NT2/D1 (cell line): ENCODE results near the gene PTPRN2.

ENCODE experiments used
- DNase-seq: peaks from one replicate; pipeline ENCODE4 v3.0.0-alpha.2; 2011; ENCODE audit warnings: low read depth, low spot score
- H3K27me3 ChIP-seq: 2 replicates; pipeline ENCODE4 v1.6.0; 2011; ENCODE audit warnings: mild to moderate bottlenecking; ENCODE audit not compliant: insufficient read length, insufficient read depth
- H3K36me3 ChIP-seq: 2 replicates; pipeline ENCODE4 v1.6.1; 2011; ENCODE audit warnings: mild to moderate bottlenecking, low read length, mixed read lengths; ENCODE audit not compliant: insufficient read depth, insufficient read length
- H3K4me1 ChIP-seq: 2 replicates; pipeline ENCODE4 v1.5.1; 2011; ENCODE audit not compliant: insufficient read depth, insufficient read length
- H3K4me3 ChIP-seq: 2 replicates; pipeline ENCODE4 v1.5.1; 2011; ENCODE audit warnings: low read depth; ENCODE audit not compliant: insufficient read length
- H3K9ac ChIP-seq: 2 replicates; pipeline ENCODE4 v1.6.0; 2011; ENCODE audit warnings: low read depth; ENCODE audit not compliant: insufficient read length
- H3K9me3 ChIP-seq: 2 replicates; pipeline ENCODE4 v1.5.1; 2011; ENCODE audit warnings: mild to moderate bottlenecking, low read length; ENCODE audit not compliant: insufficient read depth
- SUZ12 ChIP-seq: IDR thresholded peaks from 2 replicates; pipeline ENCODE4 v1.6.1; 2011; ENCODE audit not compliant: insufficient read length, insufficient read depth; ENCODE audit errors: extremely low read depth
- YY1 ChIP-seq: IDR thresholded peaks from 2 replicates; pipeline ENCODE4 v1.6.1; 2011; ENCODE audit not compliant: insufficient read length, insufficient read depth
- ZNF274 ChIP-seq: IDR thresholded peaks from 2 replicates; pipeline ENCODE4 v1.6.1; 2011; ENCODE audit warnings: mild to moderate bottlenecking, low read depth, low read length

Gene PTPRN2

DNA sequence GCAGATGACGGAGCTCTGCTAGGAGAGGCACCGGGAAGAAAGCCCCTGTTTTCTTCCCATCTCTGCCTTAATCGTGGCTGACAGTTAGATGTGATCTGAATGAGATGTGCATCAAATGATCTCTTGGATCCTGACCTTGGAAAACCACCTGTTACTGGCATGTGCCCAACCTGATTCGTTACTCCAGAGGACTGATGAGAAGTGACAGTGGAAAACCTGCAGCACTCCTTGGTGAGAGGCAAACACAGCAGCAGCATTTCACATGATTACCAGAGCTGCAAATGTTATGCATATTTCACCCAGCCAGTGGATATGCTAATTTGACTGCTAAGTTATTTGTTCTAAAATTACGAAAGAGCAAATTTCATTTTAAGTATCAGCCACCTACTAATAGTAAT, 95.3 kb downstream of the PTPRN2 start:
- H3K27me3 ChIP-seq, result peaks cover 7% of the 10 kb centered on the region
- H3K4me3 ChIP-seq, result no peak overlapping the region
- no peaks in the 10 kb centered on the region for H3K9me3 ChIP-seq
- no peak for DNase-seq
- H3K9ac ChIP-seq, result no peak overlapping the region
- TF ChIP-seq YY1 (no peak), ZNF274 (no peak), SUZ12 (no peak)
- no peaks in the 10 kb centered on the region for H3K36me3 ChIP-seq
- peaks cover 4% of the 10 kb centered on the region for H3K4me1 ChIP-seq

DNA sequence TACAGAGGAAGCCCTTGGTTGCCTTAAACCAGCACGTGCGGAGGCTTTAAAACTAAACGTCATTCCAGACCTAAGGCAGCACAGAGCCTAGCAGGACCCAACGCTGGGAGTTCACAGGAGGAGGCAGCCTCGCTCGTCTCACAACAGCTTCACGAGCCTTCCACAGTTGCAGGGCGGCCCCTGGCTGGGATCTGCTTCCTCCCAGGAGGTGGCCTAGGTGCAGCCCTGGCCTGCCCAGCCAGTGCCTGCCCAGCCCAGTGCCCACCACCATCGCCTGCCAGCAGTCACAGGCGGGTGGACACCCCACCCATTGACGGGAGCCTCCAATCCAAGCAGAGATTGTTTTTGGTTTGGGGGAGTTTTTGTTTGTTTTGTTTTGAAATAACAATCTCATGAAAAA, 96.5 kb downstream of the PTPRN2 start:
- H3K9me3 ChIP-seq, result no peaks in the 10 kb centered on the region
- H3K27me3 ChIP-seq, result peaks cover 7% of the 10 kb centered on the region

GRCh38 chr7:158490171-158490782, 97.3 kb downstream of the PTPRN2 start:
- Histone ChIP-seq H3K27me3 (peaks cover 7% of the 10 kb centered on the region), H3K4me3 (no peak overlapping the region), H3K36me3 (no peaks in the 10 kb centered on the region), H3K9me3 (no peaks in the 10 kb centered on the region), H3K9ac (no peak overlapping the region), H3K4me1 (peaks cover 4% of the 10 kb centered on the region)
- TF ChIP-seq ZNF274 (no peak), YY1 (no peak), SUZ12 (no peak)
- no peak for DNase-seq

More for the DNA sequence above, 96.5 kb downstream of the PTPRN2 start:
- Histone ChIP-seq H3K4me3 (no peak overlapping the region), H3K36me3 (no peaks in the 10 kb centered on the region), H3K4me1 (peaks cover 4% of the 10 kb centered on the region), H3K9ac (no peak overlapping the region)
- DNase-seq, result no peak
- TF ChIP-seq SUZ12 (no peak), ZNF274 (no peak), YY1 (no peak)

DNA sequence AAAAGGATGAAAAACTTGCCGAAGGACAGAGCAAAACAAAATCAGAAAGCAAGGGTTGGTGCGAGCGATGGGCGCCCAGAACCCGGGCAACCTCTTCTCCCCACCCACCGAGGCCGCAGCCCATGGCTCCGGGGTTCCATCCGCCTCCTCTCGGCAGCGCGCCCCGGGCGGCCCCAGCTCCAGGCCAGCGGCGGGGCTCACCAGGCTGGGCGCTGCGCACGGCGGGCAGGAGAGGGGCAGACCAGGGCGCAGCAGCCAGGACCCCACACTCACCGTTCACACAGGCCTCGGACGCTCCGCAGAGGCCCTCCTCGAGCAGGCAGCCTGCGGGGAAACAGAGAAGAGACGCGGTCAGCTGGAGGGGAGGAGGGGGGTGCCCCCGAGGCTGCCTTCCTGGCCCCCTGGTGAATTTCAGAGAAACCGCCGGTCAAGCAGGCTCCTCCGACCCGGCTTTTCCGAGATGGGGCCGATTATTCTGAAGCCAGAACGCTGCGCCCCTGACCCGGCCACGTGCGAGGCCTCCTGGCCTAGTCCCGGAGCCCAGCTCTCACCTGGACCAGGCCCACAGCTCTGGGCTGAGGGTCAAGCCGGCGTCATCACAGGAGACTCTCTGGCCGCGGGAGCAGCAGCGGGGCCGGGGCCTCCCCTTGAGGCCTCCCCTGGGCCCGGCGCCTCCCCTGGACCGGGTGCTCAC, 98.0 kb downstream of the PTPRN2 start:
- no peak for DNase-seq
- Histone ChIP-seq H3K4me3 (no peak overlapping the region), H3K27me3 (peaks cover 4% of the 10 kb centered on the region), H3K36me3 (no peaks in the 10 kb centered on the region), H3K9ac (no peak overlapping the region), H3K4me1 (peaks cover 3% of the 10 kb centered on the region), H3K9me3 (no peaks in the 10 kb centered on the region)
- TF ChIP-seq ZNF274, result no peak

DNA sequence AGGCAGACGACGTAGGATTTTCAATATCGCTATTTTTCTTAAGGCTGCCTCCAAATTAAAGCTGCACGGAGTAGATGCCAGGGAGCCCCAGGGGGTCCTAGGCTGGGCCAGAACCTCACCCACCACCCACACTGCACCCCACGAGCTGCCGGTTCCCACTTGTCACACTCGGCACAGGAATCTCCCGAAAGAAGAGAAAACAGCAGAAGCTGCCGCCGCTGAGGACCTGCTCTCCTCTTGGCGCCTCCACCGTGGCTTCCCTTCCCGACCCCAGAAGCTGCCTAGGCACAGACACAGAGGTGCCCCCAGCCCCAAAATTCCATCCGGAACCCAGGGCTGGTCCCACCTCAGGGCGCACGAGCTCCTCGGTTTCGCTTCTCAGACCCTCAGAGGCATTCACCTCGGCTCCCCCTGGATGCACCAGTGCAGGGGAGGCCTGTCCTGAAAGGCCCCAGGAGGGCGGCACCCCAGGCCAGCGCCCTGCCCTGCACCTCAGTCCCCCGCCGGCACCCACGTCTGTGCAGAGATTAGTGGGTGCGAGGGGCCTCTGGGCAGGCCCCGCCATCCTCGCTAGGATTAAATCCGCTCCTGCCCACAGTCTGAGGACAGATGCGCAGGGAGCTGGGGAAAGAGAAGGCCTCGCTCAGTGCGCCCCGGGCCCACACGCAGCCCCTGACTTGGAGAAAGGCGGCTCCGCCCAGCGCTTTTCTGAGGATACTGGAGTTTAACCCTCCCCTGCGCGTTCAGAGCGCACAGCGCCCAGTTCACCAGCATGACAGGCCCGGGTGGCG, 99.2 kb downstream of the PTPRN2 start:
- TF ChIP-seq YY1 (no peak), ZNF274 (no peak), SUZ12 (no peak)

DNA sequence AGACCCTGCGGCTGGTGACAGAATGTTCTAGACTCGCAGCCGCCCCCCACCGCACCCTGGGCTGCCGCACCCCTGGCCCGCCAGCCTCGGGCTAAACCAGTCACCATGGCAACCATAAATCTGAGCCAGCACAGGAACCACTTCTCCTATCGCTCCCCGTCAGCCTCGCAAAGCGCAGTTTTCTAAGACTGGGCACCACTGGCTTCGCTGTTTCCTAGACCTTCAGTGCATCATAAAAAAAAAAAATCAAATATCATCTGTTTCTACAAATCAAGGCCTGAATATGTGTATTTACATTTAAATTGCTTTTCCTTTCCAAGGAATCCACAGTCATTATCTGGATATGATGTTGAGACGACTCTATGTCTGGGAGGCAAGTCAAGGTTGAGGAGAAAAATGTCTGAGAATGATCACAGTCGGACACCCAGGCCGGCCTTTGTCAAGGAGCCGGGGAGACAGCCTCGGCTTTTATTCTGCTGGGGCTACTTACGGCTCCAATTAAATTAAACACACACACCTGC, 99.9 kb downstream of the PTPRN2 start:
- Histone ChIP-seq H3K9ac (no peak overlapping the region), H3K4me3 (no peak overlapping the region), H3K9me3 (no peaks in the 10 kb centered on the region), H3K4me1 (peaks cover 2% of the 10 kb centered on the region), H3K27me3 (no peaks in the 10 kb centered on the region), H3K36me3 (no peaks in the 10 kb centered on the region)
- TF ChIP-seq ZNF274, result no peak
- TF ChIP-seq SUZ12, result no peak
- no peak for TF ChIP-seq YY1
- DNase-seq, result no peak

More for the DNA sequence above, 99.2 kb downstream of the PTPRN2 start:
- no peak overlapping the region for H3K4me3 ChIP-seq
- H3K9ac ChIP-seq, result no peak overlapping the region
- no peaks in the 10 kb centered on the region for H3K36me3 ChIP-seq
- no peaks in the 10 kb centered on the region for H3K9me3 ChIP-seq
- no peaks in the 10 kb centered on the region for H3K27me3 ChIP-seq
- DNase-seq, result no peak
- H3K4me1 ChIP-seq, result peaks cover 2% of the 10 kb centered on the region

DNA sequence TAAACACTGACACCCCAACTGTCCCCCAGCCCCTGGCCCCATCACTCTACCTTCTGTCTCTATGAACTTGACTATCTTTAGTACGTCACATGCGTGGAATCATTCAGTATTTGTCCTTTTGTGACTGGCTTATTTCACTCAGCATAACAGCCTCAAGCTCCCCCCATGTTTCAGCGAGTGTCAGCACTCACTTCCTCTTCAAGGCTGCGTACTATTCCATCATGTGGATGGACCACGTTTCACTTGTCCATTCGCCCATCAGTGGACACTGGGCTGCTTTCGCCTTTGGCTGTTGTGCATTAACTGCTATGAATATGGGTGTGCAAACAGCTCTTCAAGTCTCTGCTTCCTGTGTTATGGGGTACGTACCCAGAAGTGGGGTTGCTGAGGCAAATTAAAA, 100.7 kb downstream of the PTPRN2 start:
- Histone ChIP-seq H3K9me3 (no peaks in the 10 kb centered on the region), H3K9ac (no peak overlapping the region), H3K4me1 (no peaks in the 10 kb centered on the region), H3K36me3 (no peaks in the 10 kb centered on the region), H3K4me3 (no peak overlapping the region), H3K27me3 (no peaks in the 10 kb centered on the region)
- no peak for DNase-seq
- TF ChIP-seq ZNF274 (no peak), SUZ12 (no peak), YY1 (no peak)
